ENCODE data around the gene PGLYRP2. TPM values are rescaled to one million over a fixed set of nuclear protein-coding genes. Genes with fewer than 3 reads are reported as not detected.

PGLYRP2 gene
- total RNA-seq, 1 experiment from 2014 or later: not detected

DNA sequence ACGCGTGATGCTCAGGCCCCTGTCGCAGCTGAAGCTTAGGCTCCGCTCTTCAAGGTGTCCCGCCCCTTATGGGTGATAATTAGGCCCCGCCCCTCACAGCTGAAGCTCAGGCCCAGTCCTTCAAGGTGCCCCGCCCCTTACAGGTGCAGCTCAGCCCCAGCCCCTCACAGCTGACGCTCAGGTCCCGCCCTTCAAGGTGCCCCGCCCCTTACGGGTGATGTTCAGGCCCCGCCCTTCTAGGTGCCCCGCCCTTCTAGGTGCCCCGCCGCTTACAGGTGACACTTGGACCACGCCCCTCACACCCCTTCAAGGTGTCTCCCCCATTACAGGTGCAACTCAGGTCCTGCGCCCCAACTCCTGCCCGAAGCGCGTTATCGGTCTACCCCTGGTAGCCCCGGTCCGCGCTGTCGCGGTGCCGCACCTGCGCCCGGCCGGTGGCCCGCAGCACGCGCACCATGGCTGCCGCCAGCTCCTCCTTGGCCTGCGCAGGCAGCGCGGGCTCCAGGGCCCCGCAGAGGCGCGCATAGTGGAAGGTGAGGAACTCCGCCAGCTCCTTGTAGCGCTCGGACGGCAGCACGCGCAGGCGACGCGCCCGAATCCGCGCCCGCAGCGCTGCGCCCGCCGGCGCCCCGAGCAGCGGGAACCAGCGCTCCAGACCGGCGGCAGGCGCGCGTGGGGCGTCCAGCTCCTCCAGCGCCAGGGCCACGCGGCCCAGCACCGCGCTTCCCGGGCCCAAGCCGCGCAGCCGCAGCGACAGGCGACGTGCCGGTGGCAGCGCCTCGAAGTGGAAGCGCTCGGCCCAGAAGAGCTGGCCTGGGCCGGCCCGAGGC is 22.2 kb downstream of the PGLYRP2 start:
- H3K36me3 ChIP-seq (ENCODE audit: low read depth, low read length): no peaks in the 10 kb centered on the region
- peak overlapping the region; percentile 67 for H2AFZ ChIP-seq (ENCODE audit: low read length)
- no peaks in the 10 kb centered on the region for H4K20me1 ChIP-seq (ENCODE audit: low read length)
- H3K9me2 ChIP-seq (replicated peaks; ENCODE audit: low read length): no peaks in the 10 kb centered on the region
- POLR2A ChIA-PET (ENCODE audit: unreplicated experiment): no interaction called here
- H3F3A ChIP-seq (ENCODE audit: low read length, unreplicated experiment): no peaks in the 10 kb centered on the region
- DNase-seq (peak; percentile 61), ATAC-seq (no peak; the same call in 1 of the 2 replicates)
- CTCF ChIA-PET: no interaction called here
- peaks cover 16% of the 10 kb centered on the region; the same call in 1 of the 2 replicates for H3K4me1 ChIP-seq (ENCODE audit: insufficient read depth, low read length)
- H3K9me3 ChIP-seq (ENCODE audit: low read length): no peaks in the 10 kb centered on the region
- peak overlapping the region; percentile 75 for H3K4me2 ChIP-seq (ENCODE audit: low read length)
- BruUV-seq (replicated peaks): no TSS peak
- H3K27ac ChIP-seq (ENCODE audit: low read length): no peak overlapping the region
- H3K4me3 ChIP-seq (ENCODE audit: low read length): peak overlapping the region; percentile 49; the same call in 1 of the 2 replicates
- peaks cover 16% of the 10 kb centered on the region for H3K27me3 ChIP-seq (ENCODE audit: low read length)
- intact Hi-C loops (cut with micrococcal nuclease): loop anchor here (10.0 kb wide), 1 partner anchor 98 kb away; no protein-coding TSS in a partner anchor
- no peaks in the 10 kb centered on the region for H3K79me2 ChIP-seq (ENCODE audit: low read length)
- TF ChIP-seq EZH2phosphoT487 (IDR thresholded peaks at IDR 0.05; ENCODE audit: borderline replicate concordance, low read length): no peak
- no peak for TF ChIP-seq CTCF (conservative IDR thresholded peaks at IDR 0.05; ENCODE audit: low read depth, low read length)
- no peak for TF ChIP-seq EZH2 (IDR thresholded peaks at IDR 0.05; ENCODE audit: low read length, unreplicated experiment)
- H3K9ac ChIP-seq (ENCODE audit: low read length): no peak overlapping the region

GRCh38 chr19:15456441-15456840 is 22.9 kb downstream of the PGLYRP2 start:
- H3K9me3 ChIP-seq (ENCODE audit: low read length): no peaks in the 10 kb centered on the region
- H3K79me2 ChIP-seq (ENCODE audit: low read length): no peaks in the 10 kb centered on the region
- no peaks in the 10 kb centered on the region for H3K36me3 ChIP-seq (ENCODE audit: low read depth, low read length)
- H3K9ac ChIP-seq (ENCODE audit: low read length): no peak overlapping the region
- no peak overlapping the region for H2AFZ ChIP-seq (ENCODE audit: low read length)
- no peaks in the 10 kb centered on the region for H3F3A ChIP-seq (ENCODE audit: low read length, unreplicated experiment)
- no peak overlapping the region for H3K27ac ChIP-seq (ENCODE audit: low read length)
- POLR2A ChIA-PET (ENCODE audit: unreplicated experiment): no interaction called here
- H3K4me2 ChIP-seq (ENCODE audit: low read length): peak overlapping the region; percentile 75
- no peaks in the 10 kb centered on the region for H4K20me1 ChIP-seq (ENCODE audit: low read length)
- no peak overlapping the region for H3K4me3 ChIP-seq (ENCODE audit: low read length)
- no peak for ATAC-seq
- no TSS peak for BruUV-seq (replicated peaks)
- intact Hi-C loops (cut with micrococcal nuclease): loop anchor here (10.0 kb wide), 1 partner anchor 98 kb away; no protein-coding TSS in a partner anchor
- CTCF ChIA-PET: no interaction called here
- H3K9me2 ChIP-seq (replicated peaks; ENCODE audit: low read length): no peaks in the 10 kb centered on the region
- peaks cover 16% of the 10 kb centered on the region for H3K27me3 ChIP-seq (ENCODE audit: low read length)
- peaks cover 16% of the 10 kb centered on the region; the same call in 1 of the 2 replicates for H3K4me1 ChIP-seq (ENCODE audit: insufficient read depth, low read length)
- TF ChIP-seq EZH2phosphoT487 (IDR thresholded peaks at IDR 0.05; ENCODE audit: borderline replicate concordance, low read length) (no peak), EZH2 (IDR thresholded peaks at IDR 0.05; ENCODE audit: low read length, unreplicated experiment) (no peak), CTCF (conservative IDR thresholded peaks at IDR 0.05; ENCODE audit: low read depth, low read length) (no peak)
- DNase-seq: no peak

DNA sequence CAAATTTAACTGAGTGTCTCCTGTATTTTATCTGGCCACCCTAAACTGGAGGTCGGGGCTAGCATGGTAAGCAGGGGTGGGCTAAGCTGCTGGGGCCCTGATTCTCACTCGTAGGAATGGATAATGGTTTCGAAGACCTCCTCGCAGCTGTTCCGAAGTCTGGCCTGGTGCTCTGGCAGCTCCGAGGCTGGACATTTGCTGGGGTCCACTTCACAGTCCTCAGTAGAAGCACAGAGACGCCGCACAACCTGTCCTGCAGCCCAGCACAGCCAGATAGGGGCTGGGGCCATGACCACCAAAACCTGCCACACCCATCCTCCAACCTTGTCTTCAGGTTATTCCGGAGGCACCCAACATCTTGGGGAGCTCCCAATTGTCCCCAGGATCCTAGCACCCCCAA is 23.3 kb downstream of the PGLYRP2 start:
- Histone ChIP-seq H3K27me3 (ENCODE audit: low read length) (peaks cover 16% of the 10 kb centered on the region), H3K9me3 (ENCODE audit: low read length) (no peaks in the 10 kb centered on the region), H3K27ac (ENCODE audit: low read length) (no peak overlapping the region), H3K4me1 (ENCODE audit: insufficient read depth, low read length) (peaks cover 16% of the 10 kb centered on the region; the same call in 1 of the 2 replicates), H3F3A (ENCODE audit: low read length, unreplicated experiment) (no peaks in the 10 kb centered on the region), H3K4me2 (ENCODE audit: low read length) (no peak overlapping the region), H4K20me1 (ENCODE audit: low read length) (no peaks in the 10 kb centered on the region), H3K4me3 (ENCODE audit: low read length) (no peak overlapping the region), H3K9ac (ENCODE audit: low read length) (no peak overlapping the region), H3K79me2 (ENCODE audit: low read length) (no peaks in the 10 kb centered on the region), H3K36me3 (ENCODE audit: low read depth, low read length) (no peaks in the 10 kb centered on the region), H2AFZ (ENCODE audit: low read length) (no peak overlapping the region), H3K9me2 (replicated peaks; ENCODE audit: low read length) (no peaks in the 10 kb centered on the region)
- ChIA-PET POLR2A (ENCODE audit: unreplicated experiment) (no interaction called here), CTCF (no interaction called here)
- BruUV-seq (replicated peaks): no TSS peak
- TF ChIP-seq EZH2 (IDR thresholded peaks at IDR 0.05; ENCODE audit: low read length, unreplicated experiment) (no peak), EZH2phosphoT487 (IDR thresholded peaks at IDR 0.05; ENCODE audit: borderline replicate concordance, low read length) (no peak), CTCF (conservative IDR thresholded peaks at IDR 0.05; ENCODE audit: low read depth, low read length) (no peak)
- no peak for ATAC-seq
- no peak for DNase-seq
- intact Hi-C loops (cut with micrococcal nuclease): loop anchor here (10.0 kb wide), 1 partner anchor 99 kb away; no protein-coding TSS in a partner anchor

Data from PC-3 (cell line).